HG03060 (cell line): ENCODE data around the gene ITGA4.

Source experiments
- ATAC-seq: cut with Tn5 transposase; IDR thresholded peaks from one replicate; pipeline ENCODE4 v1.9.1; 2021; ENCODE audit warnings: low read depth, moderate number of reproducible peaks; ENCODE audit not compliant: unreplicated experiment

The ITGA4 gene

GRCh38 chr2:181499231-181499630 is 42.0 kb downstream of the ITGA4 start:
- ATAC-seq = no peak

- no peak for ATAC-seq
Measured at GRCh38 chr2:181500201-181500600, 43.0 kb downstream of the ITGA4 start.

DNA sequence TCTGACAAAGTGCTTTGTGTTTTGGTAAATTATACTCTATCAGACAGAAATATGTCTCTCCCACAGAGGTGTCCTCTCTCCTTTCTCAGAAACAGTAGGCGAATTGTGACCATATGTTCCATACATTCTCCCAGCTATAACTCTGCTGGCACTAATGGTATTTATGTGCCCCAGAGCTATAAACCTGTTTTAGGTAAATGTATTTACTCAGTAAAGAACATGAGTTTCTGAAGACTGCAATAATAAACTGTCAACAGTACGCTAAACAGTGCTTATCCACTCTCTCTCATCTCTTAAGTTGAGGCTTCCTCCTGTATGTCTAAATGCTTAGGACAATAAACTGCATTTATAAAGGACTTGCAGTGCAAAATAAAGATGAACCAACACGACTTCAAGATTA is 58.5 kb downstream of the ITGA4 start:
- ATAC-seq = no peak

DNA sequence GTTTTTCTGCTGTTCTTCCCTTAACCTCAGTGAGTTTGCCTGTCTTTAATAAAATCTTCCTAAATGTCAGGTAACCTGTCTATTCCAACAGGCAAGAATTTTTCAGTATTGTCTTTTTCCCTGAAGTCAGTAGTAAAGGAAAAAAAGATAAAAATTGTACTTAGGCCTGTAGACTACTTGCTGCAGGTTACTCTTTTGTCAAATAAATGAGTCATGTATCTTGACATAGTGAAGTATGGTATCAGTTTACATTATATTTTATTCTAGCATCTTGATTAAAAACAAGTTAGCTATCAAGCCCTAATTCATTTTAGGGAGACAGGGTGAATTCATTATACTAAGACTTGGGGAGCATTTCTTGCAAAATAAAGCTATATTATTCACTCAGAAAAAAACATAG is 59.8 kb downstream of the ITGA4 start:
- ATAC-seq = no peak

- no peak for ATAC-seq
Measured at GRCh38 chr2:181517685-181518301, 60.6 kb downstream of the ITGA4 start.

DNA sequence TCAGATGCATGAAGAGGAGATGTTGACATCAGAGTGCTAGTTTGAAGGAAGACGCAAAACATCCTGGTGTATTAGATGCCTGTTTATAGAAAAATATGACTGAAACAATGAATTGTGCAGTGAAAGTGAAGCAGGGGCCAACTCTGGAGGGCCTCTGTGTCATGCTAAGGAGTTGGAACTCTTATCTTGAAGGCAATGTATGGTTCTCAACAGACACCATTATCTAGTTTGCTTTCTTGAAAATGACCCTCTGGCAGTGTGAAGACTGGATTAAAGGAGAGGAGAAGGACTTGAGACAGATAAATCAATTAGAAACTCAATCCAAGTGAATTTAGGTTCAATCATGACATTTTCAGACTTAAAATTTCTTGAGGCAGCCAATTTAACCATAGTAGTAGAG is 63.1 kb downstream of the ITGA4 start:
- no peak for ATAC-seq

DNA sequence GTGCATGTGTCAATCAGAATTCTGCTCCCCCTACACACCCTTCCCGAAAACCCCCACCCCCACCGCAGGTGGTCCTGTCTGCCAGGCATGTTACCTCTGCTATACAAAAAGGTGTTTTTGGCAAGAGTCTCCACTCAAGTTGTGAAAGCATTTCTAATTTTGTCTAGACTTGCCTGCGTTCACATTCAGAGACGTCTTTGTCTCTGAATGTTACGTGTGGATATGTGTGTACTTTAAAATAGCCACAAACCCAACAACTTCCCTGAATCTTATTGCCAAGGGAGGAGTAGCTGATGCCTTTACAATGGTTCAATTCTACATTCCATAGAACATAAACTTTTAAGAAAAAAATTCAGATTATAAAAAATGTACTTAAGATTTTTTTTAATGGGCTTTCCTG is 66.6 kb downstream of the ITGA4 start:
- ATAC-seq = no peak

GRCh38 chr2:181526014-181526413 is 68.8 kb downstream of the ITGA4 start:
- no peak for ATAC-seq

- ATAC-seq = no peak
Measured at GRCh38 chr2:181527058-181527457, 69.9 kb downstream of the ITGA4 start.

DNA sequence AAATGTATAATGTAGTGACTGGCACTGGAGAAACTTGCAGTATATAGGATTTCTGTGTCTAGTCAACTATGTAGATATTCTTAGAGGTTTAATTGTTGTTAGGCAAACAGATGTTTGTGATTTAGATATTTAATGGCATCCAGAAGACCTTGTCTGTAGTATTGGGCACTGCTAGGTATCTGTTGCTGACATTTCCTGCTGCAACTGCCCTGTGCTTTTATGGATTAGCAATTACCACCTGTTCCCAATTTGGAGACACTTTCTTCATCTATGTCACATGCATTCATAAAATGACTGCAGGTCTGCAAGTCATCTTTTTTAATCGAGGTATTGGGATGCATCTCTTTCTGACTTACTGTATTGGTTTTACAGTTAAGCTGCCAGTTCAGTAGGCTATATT is 71.3 kb downstream of the ITGA4 start:
- no peak for ATAC-seq

DNA sequence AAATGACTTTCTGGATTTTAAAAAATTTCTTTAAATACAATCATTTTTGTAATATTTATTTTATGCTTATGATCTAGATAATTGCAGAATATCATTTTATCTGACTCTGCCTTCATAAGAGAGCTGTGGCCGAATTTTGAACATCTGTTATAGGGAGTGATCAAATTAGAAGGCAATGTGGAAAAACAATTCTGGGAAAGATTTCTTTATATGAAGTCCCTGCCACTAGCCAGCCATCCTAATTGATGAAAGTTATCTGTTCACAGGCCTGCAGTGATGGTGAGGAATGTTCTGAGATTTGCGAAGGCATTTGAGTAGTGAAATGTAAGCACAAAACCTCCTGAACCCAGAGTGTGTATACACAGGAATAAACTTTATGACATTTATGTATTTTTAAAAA is 79.5 kb downstream of the ITGA4 start:
- ATAC-seq = no peak

- ATAC-seq = no peak
Measured at GRCh38 chr2:181540421-181540820, 83.2 kb downstream of the ITGA4 start.

- no peak for ATAC-seq
Measured at GRCh38 chr2:181542170-181542569, 85.0 kb downstream of the ITGA4 start.

DNA sequence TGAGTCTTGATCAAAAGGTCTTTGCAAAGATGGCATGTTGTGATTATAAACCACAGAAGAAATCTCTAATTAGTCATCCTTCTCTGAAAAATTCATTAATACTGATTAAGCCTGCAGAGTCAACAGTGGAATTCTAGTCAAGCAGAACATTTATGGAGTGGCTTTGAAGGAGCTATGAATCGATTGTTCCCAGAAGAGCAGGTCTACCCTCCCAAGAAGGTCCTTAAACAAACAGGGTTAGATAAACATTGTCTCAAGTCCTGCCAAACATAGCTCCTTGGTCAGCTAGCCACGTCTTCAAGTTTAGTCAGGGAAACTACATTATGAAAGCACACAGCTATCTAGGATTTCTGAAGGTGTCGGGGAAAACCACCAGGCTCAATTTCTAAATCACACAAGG is 88.9 kb downstream of the ITGA4 start:
- ATAC-seq = no peak

- no peak for ATAC-seq
Measured at GRCh38 chr2:181552808-181553207, 95.6 kb downstream of the ITGA4 start.

DNA sequence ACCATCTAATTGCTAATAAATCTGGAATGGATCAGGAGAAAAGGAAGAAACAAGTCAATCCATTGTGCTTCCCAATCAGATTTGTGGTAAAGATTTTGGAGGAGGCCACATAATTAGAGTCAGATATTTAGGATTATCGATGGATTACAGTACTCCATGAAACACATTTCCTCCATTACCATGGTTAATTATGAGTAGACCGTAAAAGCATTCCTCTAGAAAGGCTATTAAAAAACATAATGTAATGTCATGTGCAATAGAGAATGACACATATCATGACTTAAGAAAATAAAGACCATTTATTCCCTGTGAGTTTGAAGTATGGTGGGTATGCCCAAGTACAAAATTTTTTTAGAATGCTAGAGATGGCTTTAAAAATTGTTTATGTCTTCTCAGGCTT is 96.1 kb downstream of the ITGA4 start:
- no peak for ATAC-seq

- ATAC-seq = no peak
Measured at GRCh38 chr2:181554061-181554830, 97.1 kb downstream of the ITGA4 start.

GRCh38 chr2:181558371-181558770 is 101.2 kb downstream of the ITGA4 start:
- no peak for ATAC-seq

DNA sequence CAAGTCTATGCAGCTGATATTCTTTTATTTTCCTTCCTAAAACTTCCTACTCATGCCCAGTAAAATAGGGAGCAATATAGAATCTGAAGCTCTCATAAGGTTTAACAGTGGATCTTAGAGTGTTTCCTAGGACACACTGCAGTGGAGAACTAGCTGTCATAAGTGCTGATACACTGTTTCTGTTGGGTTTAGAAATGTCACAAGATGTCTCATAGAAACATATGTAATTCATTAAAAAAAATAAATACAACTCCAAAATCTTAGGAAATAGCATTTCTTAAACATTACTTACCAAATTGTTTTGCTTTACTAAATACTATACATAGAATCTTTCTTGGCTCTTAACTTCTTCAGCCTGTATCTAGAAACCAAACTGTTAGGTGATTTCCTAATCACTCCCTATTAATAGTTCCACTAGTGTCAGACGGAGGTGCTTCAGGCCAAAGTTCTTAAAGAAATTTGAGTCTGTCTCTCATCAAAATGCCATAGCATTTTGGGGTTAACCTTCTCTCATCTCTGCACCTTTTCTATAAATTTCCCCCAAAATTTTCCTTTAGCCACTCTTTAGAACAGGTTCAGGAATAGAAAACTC is 106.0 kb downstream of the ITGA4 start:
- ATAC-seq = no peak

DNA sequence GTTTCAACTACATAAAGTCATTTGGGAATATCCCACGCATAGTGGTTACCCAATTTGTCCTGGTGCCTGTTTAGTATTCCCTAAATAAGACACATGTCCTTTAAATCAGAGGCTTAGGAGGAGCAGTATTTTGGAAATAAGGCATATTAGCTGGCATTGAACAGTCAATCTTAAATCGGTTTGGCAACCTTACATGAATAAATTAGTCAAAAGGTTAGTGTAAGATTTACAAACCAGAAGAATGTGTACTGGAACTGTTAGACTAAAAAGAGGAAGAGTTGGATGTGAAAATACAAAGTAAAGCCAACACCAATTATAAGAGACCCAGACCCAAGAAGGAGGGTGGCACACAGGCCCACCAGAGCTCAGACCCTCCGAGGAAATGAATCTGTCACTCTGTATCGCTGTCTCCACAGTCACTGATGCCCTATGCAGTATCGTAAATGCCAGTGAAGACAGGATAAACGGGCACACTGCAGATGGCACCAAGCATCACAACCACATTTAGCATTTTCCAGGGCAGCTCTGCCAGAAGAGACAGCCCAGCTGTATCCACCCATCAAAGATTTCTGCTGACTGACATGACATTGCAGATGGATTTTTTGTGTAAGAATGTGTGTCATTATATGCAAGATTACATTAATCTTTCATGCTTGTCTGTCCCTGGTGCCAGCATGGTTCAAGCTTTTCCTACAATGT is 109.3 kb downstream of the ITGA4 start:
- ATAC-seq = no peak

GRCh38 chr2:181570059-181570458 is 112.9 kb downstream of the ITGA4 start:
- no peak for ATAC-seq
